Peyer's patch (tissue), 4 donors: ENCODE measurements around the gene PTGFRN.

Experiments
- POLR2A ChIP-seq, 2 donors: fragments of 450-650 bp; IDR thresholded peaks; one replicate each; pipeline ENCODE4 v1.5.1; 2017; ENCODE audit warnings: antibody characterized with exemption in 2 of 2, mild to moderate bottlenecking in 2 of 2, moderate library complexity in 2 of 2
- TF ChIP-seq, protein P1 (sequence below), 6 experiments: fragments of 450-650 bp in 4 of 6; fragments of 200-600 bp in 2 of 6; sonication (generic) in 1 of 6; IDR thresholded peaks; one replicate each; pipeline ENCODE4 v1.5.1; 2017 to 2019; ENCODE audit warnings: antibody characterized with exemption in 6 of 6, mild to moderate bottlenecking in 3 of 6, moderate library complexity in 1 of 6

DNA sequence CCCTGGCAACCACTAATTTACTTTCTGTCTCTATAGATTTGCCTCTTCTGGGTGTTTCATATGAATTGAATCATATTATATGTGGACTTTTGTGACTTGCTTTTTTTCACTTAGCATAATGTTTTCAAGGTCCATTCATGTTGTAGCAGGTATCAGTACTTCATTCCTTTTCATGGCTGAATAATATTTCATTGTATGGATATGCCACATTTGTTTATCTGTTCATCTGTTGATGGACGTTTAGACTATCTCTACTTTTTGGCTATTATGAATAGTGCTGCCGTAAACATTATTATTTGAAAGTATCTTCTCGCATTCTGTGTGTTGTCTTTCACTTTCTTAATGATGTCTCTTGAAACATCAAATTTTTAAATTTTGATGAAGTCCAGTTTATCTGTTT, 59.0 kb downstream of the PTGFRN start:
- TF ChIP-seq POLR2A (IDR thresholded peaks at IDR 0.05), result no peak
- TF ChIP-seq, protein P1, sequence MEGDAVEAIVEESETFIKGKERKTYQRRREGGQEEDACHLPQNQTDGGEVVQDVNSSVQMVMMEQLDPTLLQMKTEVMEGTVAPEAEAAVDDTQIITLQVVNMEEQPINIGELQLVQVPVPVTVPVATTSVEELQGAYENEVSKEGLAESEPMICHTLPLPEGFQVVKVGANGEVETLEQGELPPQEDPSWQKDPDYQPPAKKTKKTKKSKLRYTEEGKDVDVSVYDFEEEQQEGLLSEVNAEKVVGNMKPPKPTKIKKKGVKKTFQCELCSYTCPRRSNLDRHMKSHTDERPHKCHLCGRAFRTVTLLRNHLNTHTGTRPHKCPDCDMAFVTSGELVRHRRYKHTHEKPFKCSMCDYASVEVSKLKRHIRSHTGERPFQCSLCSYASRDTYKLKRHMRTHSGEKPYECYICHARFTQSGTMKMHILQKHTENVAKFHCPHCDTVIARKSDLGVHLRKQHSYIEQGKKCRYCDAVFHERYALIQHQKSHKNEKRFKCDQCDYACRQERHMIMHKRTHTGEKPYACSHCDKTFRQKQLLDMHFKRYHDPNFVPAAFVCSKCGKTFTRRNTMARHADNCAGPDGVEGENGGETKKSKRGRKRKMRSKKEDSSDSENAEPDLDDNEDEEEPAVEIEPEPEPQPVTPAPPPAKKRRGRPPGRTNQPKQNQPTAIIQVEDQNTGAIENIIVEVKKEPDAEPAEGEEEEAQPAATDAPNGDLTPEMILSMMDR (IDR thresholded peaks at IDR 0.05), result no peak
